Measurements from ENCODE around the gene PLSCR4.

- no peak for TF ChIP-seq CTCF (IDR thresholded peaks at IDR 0.05; ENCODE audit: low read depth, low read length, missing input control)
- no peak for TF ChIP-seq NR2F2 (IDR thresholded peaks at IDR 0.05)
- TF ChIP-seq ATF3 (IDR thresholded peaks at IDR 0.05): no peak
- TF ChIP-seq EGR1 (IDR thresholded peaks at IDR 0.05; ENCODE audit: low read depth in 2 of 2): no peak
Observed at GRCh38 chr3:146161663-146162002, 89.3 kb downstream of the PLSCR4 start.
